HT-29 (cell line): ENCODE measurements around the gene CACNA1D. TPM values are rescaled to one million over a fixed set of nuclear protein-coding genes. Genes with fewer than 3 reads are reported as not detected.

Experiments used
- DNase-seq: peaks from one replicate; pipeline ENCODE4 v3.0.0-alpha.2; 2015; ENCODE audit warnings: low spot score
- small RNA-seq: library from RNA; depleted of rRNA; stranded (forward); fragments of <200 nt; gene quantifications from one replicate; pipeline ENCODE3, GENCODE V24; 2014
- total RNA-seq: library from RNA; depleted of rRNA; stranded (reverse); fragments of >200 nt; shearing (Covaris generic); gene quantifications from 2 replicates; pipeline ENCODE4 v1.2.3, GENCODE V29; 2014; rRNA removed

Gene CACNA1D
- total RNA-seq, 1 experiment from 2014 or later, result 25.3 TPM

DNA sequence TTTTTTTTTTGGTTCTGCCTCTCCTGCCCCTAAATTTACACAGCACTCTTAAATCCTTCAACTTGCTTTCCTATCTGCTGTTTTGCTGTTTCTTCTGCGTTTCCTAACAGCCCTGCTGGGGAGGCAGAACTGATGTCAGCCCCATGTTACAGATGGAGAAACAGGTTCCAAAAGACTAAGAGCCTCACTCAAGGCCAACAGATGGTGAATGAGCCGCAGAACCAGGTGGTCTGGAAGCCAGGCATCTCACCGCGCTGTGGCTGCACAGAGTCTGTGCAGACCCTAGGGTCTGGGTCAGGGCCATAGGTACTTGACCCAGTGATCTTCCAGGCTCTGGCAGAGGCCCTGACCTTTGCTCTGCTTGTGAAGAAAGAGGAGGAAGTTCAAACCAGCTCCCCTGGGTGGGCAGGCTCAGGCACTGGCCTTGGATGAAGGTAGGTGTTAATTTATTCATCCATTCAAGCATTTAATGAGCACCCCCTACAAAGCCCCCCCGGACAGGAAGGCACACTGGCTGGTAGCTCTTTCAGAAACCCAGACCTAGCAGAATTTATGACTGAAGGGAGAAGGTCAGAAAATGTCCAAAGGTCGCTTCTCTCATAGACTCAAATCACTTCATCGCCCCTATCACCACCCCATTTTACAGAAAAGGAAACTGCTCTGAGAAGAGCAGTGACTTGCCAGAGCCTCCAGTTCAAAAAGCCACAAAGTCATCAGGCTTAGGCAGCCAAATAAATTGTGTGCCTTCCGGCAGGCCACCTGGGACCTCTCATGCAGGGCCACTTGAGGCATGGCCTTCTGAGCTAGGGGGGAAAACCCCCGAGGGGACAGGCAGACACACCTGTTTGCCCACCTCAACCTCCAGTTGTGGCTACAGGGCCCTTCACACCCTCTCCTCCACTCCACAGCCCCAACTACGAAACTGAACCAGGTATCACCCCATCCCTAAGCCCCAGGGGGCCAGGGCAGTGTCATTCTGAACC, 349.1 kb downstream of the CACNA1D start:
- no peak for DNase-seq

DNA sequence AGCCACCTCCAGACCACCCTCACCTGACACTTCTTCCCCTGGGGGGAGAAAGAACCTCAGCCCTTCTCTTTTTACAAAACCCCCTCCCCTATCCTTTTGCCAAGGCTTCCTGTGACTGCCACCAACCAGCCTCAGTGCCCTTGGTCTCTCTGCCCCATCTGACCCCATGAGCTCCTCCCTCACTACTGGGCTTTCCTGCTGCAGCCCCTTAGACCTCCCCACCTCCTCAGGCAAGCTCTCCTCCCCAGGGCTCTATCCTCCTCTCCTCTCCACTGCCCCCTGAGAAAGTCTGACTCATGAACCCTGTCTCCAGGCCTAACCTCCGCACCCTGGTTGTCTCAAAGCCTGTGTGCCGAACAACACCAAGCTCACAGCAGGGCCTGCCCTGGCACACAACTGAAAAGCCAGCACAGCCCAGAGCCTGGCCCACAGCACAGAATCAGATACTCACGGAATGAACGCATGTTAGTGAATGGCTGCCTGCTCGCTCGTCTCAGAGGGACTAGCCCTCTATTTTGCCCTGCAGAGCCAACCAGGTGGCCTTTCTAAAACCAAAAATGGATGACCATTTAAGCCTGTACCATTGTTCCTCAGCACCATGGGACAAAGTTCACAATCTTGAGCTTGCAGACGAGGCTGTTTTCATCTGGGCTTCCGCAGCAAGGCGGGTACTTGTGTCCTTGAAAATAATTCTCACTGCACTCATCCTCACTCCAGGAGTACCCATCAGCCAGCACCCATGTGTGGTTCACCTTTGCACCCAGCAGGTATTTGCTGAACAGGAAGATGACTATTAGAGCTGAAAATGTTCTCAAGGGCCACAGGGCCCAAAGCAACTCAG, 350.1 kb downstream of the CACNA1D start:
- DNase-seq, result peak; percentile 14

DNA sequence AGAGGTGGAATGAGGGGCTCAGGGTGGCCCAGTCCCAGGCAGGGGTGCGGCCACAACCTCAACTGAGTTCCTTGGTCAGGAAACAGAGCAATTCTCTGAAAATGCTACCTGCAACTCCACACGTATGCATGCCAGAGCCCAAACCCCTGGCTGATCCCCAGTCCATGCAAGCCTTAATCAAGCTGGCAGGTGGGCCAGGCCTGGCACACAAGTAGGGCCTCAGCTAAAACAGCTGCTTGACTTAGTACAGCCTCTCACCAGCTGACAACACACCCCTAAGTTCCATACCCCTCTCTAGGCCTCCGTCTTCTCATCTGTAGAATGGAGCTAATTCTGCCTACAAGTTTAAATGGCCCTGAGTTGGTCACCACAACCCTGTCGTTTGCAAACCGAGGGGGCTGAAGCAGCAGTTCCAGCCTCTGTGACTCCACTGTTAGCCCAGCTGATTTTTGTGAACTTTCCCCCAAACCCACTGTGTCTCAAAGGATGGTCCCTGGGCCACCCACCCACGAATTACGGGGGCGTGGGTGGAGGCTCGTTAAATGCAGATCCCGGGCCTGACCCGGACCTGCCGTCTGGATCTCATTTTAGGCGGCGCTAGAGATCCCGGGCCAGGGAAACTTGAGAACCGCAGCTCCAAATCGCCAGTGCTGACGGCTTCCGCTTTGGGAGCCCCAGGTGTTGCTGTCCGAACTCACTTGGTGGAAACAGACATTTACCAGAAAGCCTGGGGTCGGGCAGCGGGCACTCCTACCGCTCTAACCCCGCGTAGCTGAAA, 350.9 kb downstream of the CACNA1D start:
- DNase-seq, result peak; percentile 52

- DNase-seq, result peak; percentile 1
Measured at GRCh38 chr3:53845881-53846133, 351.4 kb downstream of the CACNA1D start.

GRCh38 chr3:53846134-53846850, 351.9 kb downstream of the CACNA1D start, which contains the start of the genes CHDH and IL17RB:
TSS of gene CHDH (minus strand) at chr3:53846419. CDS start at chr3:53824008, 22,411 bp downstream.
TSS of gene IL17RB (plus strand) at chr3:53846568. CDS start at chr3:53846589, 21 bp downstream.
- DNase-seq, result peak; percentile 65

DNA sequence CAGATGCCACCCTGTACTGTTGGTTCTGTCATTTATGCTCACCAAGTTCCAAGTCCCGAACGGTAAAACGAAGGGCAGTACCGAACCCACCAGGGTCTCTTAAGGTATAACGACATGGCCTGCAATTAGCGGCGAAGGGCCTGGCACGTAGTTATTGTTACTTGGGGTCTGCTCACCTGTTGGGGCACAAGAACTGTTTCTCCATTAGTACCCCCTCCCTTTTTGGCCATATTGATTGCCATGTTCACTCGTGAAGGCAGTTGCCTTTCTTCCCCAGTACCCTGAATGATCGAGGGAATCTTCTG, 352.4 kb downstream of the CACNA1D start:
- DNase-seq, result no peak

- no peak for DNase-seq
Measured at GRCh38 chr3:53849916-53850315, 355.5 kb downstream of the CACNA1D start.

- DNase-seq, result no peak
Measured at GRCh38 chr3:53850895-53851294, 356.5 kb downstream of the CACNA1D start.

- DNase-seq, result no peak
Measured at GRCh38 chr3:53856964-53857363, 362.6 kb downstream of the CACNA1D start.

- DNase-seq, result no peak
Measured at GRCh38 chr3:53858096-53858741, 363.8 kb downstream of the CACNA1D start.

DNA sequence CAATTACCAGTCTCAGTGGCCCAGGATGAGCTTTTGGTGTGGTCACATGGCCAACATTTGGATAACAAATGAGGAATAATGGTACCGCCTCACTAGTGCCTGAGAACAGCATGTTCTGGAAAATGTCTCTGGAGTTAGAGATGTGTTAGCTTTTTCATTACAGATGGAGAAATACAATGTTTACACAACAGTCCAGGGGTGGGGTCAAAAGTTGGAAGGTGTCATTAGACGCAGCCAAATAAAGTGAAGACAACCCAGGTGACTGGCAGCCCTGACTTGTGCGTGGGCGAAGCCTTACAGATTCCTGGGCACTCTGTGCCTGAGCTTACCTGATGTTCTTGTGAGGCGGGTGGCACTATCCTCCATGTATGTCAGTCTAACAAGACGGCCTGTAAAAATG, 364.8 kb downstream of the CACNA1D start:
- DNase-seq, result no peak

- DNase-seq, result no peak
Measured at GRCh38 chr3:53860196-53860595, 365.8 kb downstream of the CACNA1D start.

DNA sequence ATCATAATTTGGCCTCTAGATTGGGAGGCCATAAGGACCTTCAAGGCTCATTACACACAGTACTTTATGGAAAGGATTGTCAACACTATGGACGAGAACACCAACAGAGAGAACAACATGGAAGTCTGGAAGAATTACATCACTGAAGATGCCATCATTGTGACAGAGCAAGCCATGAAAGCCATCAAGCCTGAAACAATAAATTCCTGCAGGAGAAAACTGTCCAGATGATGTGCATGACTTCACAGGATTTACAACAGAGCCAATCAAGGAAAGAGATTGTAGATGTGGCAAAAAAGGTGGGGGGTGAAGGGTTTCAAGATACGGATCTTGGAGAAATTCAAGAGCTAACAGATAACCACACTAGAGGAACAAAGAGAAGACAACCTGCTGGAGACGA, 367.8 kb downstream of the CACNA1D start:
- DNase-seq, result no peak

- no peak for DNase-seq
Measured at GRCh38 chr3:53863145-53863544, 368.7 kb downstream of the CACNA1D start.

Small RNAs within 50 kb of the gene (small RNA-seq; reads per million reads assigned to genes)
- gene AC012467.1 (not detected), gene RF00154 (86.1 reads per million, percentile 96 among the genes with 10 or more reads in this experiment)

Other genes with a start within 250 kb of the CACNA1D start
- gene TKT, start 238.6 kb upstream of the CACNA1D start, total RNA-seq, result 864 and 898 TPM in 2 replicates
- gene DCP1A, start 147.1 kb upstream of the CACNA1D start, total RNA-seq, result 7.3 and 9.4 TPM in 2 replicates